Activated naive CD4-positive, alpha-beta T cell treated with Interleukin-2 at 50 U/mL for 16 hours (primary cell): ENCODE measurements around the gene NLN.

Experiments used
- DNase-seq: peaks from one replicate; pipeline ENCODE4 v3.0.0-alpha.2; 2020

Gene NLN

DNA sequence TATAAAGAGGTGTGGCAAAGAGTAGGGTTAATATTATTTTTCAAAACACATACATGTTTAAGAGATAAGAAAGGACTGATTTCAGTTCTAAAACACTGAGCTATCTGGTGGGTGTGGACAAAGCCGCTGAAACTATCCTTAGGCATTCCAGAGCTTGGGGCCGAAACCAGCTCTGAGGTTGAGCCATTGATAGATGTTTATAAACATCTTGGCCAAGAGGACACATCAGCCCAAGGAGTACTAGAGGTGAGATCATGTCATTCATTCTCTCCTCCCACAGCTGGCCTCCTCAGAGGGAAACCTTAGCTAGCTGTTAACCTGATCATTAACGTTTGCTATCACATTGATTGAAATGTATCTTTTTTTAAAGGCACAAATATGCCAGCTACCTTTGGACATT, 89.9 kb downstream of the NLN start:
- no peak for DNase-seq

DNA sequence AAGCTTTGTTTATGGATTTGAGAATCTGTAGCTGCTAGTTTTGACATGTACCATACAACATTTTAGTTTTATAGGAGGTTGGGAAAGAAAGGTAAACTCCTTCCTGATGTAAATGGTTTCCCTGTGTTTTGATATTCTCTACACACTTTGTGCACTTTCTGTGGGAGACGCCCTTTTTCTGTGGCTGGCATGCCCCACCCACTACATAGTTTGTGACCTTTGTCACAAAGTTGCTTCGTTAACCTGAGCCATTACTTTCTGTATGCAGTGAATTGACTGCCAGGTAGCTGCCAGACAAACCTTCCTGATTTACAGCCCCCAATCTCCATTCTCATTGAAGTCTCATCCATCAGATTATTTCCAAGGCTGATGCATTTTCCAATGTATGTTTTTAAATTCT, 90.6 kb downstream of the NLN start:
- peak; percentile 7 for DNase-seq

DNA sequence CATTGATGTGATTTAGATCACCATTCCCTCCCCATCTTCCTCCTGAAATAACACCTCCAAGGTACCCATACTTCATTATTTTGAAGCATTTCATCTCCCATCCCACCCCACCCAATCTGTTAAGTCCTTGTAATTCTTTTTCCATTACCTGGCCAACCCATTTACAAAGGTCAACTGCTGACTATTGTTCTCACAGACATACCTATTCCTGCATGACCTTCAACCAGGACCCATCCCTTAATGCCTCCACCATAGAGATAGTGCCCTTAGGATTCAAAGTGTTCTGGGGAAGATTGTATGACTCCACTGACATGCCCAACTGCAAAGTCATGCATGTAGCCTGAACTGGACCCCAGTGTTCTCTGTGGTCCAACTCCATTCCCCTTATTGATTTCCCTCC, 91.2 kb downstream of the NLN start:
- no peak for DNase-seq

DNA sequence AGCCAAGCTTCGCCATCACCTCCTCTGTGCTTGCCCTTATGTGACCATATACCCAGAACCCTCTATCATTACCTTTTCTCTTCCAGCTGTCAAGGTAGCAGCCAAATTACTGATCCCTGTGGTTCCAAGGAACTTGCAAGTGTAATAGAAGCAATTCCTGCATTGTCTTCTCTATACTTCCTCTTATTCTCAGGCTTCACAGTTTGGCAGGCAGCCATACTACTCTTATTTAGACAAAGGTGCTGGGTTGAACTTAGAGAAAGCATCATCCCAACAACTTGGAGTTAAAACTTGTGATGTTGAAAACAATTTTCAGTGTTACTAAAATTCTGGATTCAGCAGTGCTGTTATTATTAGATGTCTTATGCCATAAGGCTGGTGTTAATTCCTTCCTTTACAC, 93.2 kb downstream of the NLN start:
- no peak for DNase-seq

DNA sequence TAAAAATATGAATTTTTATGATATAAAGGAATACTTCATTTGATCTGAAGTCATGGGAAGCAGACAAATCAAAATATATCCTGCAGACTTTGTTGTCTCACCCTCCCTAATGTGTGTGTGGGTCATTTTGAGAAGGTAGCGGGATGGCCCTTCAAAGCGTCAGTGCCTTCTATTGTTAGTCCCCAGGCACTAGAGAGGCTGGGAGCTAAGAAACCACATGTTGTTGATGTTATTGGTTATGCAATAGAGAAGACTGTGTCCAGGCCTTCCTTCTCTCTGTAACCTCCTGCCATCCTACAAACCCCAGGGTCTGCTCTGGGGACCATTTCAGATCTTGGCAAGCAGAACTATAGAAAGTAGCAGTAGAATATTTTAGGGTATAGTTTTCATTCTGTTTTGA, 94.7 kb downstream of the NLN start:
- no peak for DNase-seq

DNA sequence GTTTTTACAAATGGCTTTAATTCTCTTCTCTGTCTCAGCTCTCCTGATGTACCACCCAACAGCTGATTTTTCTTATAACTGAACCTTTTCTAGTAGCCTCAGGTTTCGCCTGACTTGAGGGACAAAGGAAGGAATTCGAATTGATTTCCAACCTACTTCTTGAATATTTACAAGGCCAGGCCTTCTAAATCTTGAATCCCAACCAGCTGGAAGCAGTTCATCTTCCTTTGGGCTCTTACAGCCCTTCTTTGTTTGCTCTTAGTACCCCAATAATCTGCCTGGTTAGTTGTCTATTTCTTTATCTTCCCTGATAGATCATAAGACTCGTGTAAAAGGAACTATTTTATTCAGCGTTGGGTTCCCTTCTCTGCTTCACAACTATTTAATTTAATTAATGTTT, 95.9 kb downstream of the NLN start:
- no peak for DNase-seq

DNA sequence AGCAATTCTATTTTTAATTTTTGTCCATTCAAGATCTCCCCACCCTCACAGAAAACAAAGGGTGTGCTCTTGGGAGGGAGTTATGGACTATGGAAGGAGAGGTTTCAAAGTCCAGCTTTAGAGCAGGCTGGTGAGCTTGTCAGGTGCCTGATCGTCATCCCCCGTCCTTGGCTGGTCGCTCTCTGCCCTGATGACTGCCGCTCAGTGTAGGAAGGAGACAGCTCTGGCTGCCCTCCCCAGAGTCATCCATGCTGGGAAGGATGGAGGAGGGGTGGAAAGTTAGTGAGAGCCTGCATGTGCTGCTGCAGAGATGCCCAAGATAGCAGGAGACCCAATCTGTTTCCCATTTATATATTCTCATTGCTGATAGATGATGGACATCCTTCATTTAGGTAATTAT, 96.6 kb downstream of the NLN start:
- no peak for DNase-seq

DNA sequence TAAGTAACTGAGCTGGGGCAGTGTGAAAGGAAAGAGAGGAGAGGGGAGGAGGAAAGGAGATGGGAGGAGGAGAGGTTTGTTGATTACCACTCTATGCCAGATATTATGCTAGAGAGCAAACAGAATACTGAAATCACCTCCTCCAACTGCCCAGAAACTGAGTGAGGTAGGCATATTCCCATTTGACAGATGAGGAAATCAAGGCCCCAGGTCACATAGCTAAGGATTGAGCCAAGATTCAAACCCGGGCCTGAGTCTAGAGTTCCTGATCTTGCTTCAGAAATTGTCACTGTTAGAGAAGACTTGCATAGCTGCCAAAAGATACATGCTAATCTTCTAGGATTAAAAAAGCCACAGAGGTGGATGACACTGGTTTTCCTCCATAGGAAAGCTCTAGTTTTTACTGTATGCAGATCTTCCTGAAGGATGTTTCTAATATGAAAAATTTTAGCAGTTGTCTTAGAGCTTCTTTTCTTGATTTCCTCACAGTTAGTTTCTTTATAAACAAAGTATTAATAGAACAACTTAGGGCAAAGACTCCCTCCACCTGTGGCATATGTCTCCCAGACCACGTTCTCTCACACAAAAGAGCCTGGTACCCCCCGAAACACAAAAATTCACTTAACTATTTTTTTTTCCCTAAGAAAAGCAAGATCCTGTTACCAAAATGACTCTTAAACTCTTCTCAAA, 97.4 kb downstream of the NLN start:
- no peak for DNase-seq

DNA sequence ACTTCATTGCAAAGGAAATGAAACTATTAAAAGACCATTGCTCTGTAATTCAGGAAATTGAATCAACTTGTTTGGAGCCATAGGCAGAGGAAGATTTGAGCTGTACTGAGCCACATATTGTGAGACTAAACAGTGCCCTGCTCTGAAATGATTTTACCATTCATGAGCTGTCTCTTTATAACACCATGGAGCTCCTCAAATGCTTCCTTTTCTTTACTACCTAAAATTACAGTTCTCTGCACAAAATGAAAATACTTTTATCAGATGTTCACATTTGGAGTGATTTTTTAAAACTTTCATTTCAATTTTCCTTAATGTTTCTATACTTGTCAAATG, 97.9 kb downstream of the NLN start:
- no peak for DNase-seq

DNA sequence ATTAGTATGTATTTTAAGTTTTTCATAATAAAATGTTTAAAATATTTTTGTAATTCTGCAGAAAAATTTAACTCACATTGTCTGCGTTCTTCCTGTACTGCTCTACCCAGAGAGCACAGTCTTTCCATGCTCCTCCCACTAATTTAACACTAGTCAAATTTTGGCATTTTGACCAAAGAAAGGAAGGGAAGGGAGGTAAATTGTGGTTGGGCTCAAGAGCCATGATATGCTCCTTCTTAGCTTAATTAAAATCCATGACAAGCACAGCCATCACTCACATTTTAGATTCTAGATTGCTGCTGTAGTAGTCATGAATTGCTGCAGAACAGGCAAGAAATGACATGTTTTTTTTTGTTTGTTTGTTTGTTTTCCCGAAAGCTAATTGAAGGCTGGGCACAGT, 98.4 kb downstream of the NLN start:
- no peak for DNase-seq

DNA sequence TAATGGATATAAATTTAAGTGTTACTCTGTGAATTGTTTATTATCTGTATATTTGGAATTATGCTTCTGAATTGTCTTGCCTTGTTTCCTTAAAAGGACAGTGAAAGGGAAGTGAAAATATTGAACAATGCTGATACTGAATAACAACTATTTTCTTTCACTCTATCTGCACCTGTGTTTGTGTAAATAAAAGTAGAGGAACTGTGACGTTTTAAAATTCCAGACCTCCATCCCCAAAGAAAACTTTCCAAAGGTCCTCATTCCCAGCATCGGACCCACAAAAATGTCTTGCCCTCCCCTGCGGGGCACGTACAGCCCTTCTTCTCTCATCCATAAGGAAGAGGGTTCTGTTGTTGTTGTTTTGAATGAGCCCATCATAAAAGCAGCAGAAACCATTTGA, 100.0 kb downstream of the NLN start:
- no peak for DNase-seq

DNA sequence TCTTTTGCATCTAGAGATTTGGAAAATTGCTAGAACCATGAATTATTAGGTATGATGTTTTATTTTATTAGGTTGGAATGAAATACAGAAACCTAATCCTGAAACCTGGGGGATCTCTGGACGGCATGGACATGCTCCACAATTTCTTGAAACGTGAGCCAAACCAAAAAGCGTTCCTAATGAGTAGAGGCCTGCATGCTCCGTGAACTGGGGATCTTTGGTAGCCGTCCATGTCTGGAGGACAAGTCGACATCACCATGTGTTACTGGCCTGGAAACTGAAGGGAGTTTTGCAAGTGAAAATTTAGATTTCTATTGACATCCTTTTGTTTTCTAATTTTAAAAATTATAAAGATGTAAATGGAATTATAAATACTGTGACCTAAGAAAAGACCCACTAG, 100.7 kb downstream of the NLN start:
- DNase-seq: no peak

DNA sequence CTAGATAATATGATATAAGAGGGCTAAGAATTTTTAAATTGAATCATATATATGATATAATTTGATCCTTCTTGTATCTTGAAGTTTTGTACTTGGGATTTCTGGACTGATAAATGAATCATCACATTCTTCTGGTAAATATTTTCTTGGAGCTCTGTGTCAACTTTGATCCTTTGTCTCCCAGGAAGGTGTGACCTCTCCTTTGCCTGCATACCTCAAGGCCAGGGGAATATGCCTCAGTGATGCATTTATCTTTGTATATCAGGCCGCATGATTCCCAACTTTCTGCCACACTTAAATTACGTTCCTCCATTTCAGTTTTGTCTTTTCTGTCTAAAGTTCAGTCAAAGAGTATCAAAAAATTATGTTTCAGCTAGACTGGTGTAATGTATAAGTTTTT, 101.2 kb downstream of the NLN start:
- DNase-seq: no peak

DNA sequence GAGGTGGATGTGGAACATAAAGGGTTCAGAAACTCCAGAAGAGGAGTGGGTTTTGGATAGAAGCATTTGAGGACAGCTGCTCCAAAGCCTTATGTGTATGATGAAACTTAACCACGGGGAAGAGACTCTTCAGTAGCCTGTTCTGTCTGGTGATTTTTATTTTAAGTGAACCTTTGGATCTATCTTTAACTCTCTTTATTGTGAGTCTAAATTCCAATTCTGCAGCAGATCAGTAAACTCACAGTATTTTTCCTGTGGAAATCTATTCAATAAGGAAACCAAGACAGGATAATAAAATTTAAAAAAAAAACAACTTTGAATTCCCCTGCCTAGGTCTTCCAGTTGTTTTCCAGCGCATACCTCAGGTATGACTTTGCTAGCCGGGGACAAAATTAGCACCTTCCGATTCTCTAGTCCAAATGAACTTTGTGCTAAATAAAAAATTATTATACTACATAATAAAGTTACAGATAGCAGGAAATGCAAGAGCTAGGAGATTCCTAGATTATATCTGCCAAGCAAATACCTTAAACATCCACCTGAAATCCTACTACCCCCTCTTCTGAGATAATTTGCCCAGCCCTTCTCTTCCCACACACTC, 101.9 kb downstream of the NLN start:
- DNase-seq: no peak

DNA sequence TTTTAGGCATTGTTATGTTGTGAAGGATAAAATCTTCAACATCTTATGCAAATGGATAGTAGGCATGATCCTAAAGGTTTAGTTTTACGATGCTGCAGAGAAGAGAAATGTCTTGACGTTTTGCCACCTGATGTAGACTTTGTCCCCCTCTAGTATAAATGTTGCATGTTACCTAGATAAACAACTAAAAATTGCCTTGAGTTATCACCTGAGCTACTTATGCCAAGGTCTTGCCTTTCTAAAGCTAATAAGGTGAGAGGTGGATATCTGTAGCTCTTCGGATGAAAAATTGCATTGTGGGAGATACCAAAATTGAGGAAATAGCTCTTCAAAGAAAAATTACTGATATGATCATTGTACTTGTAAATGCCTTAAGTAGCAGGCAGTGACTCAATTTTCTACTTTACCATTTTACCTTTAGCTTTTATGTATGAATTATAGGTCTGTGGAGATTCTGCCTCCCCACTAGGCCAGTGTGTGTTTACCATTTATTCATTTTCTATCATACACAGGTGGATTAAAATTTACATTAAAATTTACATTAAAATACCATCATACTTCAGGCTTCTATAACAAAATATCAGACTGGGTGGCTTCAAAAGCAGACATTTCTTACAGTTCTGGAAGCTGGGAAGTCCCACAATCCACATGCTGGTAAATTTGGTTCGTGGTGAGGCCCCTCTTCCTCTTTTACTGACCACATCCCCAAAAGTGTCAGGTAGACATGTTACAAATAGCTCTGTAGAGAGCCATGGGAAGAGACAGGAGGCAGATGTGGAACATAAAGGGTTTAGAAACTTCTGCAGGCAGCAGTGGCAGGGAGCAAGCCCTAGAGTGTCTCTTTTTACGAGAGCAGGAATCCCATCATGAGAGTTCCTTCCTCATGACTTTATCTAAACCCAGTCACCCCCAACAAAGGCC, 103.7 kb downstream of the NLN start:
- no peak for DNase-seq

DNA sequence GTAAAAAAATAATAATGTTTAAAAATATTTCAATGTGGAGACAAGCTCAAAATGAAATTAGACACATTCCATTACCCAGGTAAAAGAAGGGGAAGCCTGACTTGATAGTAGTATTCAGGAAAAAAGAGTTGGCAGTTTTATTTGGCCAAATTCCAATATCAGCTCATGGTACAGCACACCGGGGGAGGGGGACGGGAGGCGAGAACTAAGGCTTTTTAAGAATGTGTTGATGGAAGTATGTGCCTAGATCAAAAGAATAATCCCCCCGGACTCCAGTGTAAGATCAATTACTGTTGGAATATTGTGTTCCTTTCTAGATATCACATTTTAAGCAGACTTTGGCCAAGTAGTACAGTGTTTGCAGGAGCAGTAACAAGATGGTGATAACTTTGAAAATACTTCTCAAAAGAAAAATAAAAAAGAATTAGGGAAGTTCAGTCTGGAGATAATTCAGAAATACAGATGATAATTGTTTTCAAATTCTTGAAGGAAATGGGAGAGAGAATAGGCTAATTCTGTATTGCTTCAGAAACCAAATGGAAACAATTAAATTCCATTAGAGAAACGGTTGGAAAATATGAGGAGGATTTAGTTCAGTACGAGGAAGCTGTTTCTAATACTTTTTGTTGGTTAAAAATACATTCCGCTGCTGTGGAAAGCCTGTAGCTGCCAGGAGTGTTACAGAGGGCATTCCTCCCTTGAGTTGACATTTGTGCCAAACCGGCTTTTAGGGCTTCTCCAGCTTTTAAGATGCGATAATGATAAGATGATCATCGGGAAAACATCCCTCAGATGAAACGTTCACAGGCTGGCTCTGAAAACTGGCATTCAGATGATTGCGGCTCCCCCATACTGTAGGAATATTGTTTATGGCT, 106.3 kb downstream of the NLN start:
- no peak for DNase-seq

DNA sequence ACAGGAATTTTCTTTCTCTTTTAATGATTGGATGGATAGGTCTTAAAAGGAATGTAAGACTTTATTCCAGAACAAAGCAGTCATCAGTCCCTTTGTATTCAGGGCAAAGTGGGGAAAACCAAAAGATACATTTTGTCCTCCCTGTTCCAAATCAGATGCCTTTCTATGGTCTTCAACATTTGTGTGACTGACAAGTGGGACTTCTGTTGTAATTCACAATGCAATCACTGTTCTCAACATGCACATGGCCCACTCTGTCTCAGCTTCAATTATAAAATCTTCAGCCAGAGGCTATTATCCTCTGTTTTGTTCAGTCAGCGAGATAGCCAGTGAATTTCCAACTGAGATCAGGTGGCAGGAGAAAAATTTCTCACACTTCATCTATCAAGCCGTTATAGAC, 108.9 kb downstream of the NLN start:
- DNase-seq: no peak

DNA sequence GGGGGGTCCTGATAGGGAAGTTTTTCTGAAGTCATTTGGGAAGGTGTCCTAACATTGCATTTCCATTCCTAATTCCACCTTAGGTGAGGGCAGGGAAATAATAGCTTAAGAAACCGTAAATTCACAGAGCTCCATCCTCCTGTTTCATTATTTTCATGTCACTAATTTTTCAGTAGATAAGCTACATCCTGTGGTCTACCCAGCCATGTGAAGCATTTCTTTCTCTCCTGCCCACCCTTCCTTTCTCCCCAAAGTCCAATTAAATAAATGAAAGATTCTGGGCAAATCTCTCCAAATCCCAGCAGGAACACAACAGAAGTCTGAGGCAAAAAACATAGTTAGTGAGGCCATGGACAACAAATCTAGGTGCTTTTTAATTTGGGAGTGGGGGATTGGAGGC, 109.3 kb downstream of the NLN start:
- DNase-seq: no peak

DNA sequence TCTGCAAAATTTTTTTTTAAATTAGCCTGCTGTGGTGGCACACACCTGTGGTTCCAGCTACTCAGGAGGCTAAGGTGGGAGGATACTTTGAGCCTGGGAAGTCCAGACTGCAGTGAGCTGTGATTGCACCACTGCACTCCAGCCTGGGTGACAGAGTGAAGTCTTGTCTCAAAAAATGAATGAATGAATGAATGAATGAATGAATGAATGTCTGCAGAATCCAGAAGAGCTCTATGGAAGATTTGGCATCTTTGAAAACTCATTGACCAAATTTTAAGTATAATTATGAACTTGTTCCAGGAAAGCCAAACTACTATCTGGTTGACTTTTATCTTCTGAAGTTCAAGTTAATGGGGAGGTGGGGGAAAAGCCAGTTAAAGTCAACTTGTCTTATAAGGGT, 110.1 kb downstream of the NLN start:
- no peak for DNase-seq

DNA sequence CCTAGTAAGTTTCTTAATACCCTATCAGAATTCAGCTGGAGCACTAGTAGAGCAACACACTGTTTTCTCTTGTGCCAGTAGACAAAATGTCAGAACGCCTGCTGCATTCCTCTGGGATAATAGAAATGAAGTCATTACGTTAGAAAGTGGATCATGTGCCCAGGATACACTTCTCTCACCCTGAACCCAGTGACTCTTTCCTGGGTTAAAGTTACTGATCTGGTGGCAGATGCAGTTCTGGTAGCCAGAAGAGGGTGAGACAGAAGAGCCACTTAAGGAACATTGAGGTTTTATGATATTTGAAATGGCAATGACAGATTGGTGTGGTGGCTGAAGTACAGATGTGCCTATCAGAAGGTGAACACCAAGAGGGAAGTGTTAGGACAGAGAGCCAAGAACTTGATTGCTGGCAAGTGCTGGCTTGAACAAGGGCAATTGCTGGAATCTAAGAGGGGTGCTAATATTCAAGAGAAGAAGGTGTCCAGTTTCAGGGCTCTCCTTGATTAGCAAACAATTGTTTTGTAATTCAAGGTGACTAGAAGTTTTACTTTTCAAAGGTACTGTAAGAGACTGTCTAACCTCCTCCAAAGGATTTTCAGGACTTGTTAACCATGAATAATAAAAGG, 110.7 kb downstream of the NLN start:
- no peak for DNase-seq

DNA sequence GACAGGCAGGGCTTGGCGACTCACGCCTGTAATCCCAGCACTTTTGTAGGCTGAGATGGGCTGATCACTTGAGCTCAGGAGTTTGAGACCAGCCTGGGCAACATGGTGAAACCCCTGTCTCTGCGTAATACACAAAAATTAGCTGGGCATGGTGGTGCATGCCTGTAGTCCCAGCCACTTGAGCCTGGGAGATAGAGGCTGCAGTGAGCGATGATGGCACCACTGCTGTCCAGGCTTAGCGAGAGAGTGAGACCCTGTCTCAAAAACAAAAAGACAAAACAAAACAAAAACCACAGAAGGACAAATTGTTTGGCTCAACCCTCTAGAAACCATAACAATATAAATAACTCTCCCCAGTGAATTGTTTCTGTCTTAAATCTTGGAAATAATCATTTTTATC, 111.8 kb downstream of the NLN start:
- DNase-seq: no peak

DNA sequence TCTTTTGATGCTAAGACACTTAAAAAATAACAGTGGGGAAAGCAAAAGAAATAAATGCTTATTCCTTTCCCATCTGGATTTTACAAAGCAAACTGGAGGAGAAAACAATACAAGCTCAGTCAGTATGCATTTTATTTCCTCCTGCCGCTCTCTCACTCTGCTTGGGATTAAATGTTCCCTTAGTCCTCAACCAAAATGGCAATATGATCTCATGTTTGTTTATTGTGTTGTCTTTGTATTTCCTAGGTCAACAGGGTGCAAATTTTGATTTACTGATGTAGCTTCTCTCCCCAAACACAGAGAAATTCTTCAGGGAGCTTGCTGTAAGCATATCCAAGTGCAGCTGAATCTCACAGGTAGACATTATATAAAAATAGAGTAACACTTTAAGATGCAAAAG, 112.3 kb downstream of the NLN start:
- no peak for DNase-seq

DNA sequence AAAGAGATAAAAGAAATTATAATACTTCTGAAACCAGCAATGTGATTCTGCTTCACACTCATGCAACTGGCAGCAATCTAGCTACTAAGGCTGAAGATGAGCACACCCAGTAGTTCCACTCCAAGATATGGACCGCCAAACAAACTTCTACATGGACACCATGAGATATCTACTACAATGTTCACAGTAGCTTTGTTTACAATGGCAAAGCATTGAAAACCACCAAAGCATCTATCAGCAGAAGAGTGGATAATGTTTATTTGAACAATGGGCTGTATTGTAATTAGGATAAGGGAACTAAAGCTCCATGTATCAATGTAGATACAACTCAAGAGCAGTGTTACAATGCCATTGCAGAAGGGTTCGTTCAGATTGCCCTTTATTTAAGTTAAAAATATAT, 113.2 kb downstream of the NLN start:
- no peak for DNase-seq
